ENCODE measurements around the gene MSLN. TPM values are rescaled to one million over a fixed set of nuclear protein-coding genes. Genes with fewer than 3 reads are reported as not detected.
A peak's percentile ranks its signal among the peaks of the same experiment; 100 is the strongest.

Gene MSLN
- total RNA-seq, 2 experiments from 2014 or later = not detected

DNA sequence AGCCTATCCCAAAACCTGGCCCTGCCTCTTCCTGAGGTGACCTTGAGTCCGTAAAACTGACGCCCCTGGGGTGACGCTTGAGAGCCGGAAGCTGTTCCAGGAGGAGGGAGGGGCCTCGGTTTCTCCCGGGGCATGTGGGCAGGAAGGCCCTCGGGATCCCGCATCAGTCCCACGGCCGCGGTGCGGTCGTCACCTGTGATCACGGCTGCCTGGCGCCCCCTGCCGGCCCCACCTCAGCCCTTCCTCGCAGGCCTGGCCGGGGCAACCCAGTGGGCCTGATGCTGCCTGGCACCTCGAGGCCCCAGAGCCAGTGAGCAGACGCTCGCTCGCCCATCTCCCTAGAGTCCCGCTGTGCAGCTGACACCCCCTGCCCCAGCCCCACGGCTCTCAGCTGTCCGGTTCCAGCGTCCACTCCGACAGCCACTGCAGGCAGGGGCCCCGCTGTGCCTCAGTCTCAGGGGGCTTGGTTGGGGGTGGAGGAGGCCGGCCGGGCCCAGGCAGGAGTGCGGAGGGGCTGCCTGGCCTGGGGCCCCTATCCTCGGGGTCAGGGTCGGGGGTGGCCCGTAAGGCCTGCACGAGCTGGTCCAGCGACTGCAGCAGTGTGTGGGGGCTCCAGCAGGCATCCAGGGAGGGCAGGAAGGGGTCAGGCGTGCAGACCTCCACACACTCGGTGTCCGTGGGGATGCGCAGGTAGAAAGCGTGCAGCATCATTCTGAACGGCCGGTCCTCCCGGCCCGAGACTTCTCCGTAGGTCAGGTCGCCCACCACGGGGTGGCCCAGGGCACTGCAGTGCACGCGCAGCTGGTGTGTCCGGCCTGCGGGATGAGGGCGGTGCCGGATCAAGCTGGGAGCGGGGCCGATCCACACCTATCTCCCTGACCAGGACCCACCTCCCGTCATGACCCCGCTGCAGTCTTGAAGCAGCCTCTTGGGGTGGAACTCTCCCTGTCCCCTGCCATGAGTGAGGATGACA lies 25.3 kb downstream of the MSLN start:
- intact Hi-C loops (cut with micrococcal nuclease) = loop anchor here (1.0 kb wide), 1 partner anchor 75 kb away; no protein-coding TSS in a partner anchor
- H3K36me3 Mint-ChIP-seq (ENCODE audit: low read depth) = peaks cover 5% of the 10 kb centered on the region
- H3K27me3 Mint-ChIP-seq (ENCODE audit: low read depth) = no peaks in the 10 kb centered on the region
- no peaks in the 10 kb centered on the region for H3K9me3 Mint-ChIP-seq
- H3K4me1 Mint-ChIP-seq (ENCODE audit: low read depth) = peaks cover 10% of the 10 kb centered on the region
- no peak overlapping the region for H3K27ac Mint-ChIP-seq
- CTCF ChIA-PET = interaction anchor here (1.0 to 6.1 kb wide), 11 partner anchors 9 to 552 kb away, joined by 3 to 55 read pairs (median 6); partner anchors contain the start of gene CIAO3
- H3K4me3 Mint-ChIP-seq = peak overlapping the region; percentile 83
- DNase-seq = peak; percentile 79

DNA sequence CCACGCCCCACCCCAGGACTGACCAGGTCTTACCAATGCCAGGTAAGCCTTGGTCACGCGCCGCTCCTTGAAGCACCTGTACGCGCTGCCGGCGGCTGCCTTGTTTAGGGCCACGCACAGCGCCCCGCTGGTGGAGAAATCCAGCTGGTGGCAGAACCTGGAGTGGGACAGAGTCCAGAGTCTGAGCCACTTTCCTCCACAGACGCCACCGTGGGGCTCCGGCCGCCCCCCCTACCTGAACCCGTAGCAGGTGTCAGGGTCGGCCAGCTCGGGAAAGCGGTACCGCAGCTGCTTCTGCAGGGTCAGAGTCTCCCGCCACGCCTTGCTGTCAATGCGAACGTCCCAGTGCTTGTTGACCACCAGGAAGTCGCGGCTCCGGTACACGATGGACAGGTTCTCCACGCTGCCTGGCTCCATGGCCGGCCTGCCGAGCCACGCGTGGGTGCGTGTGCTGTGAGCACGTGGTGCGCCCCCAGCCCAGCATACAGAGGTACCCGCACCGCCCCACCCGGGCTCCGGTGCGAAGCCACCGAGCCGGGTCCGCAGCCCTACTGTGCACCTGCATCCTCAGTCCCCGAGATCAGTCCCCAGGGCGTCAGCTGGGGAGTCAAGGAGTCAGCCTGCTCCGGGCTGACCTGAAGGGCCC lies 26.9 kb downstream of the MSLN start:
- no peak for DNase-seq
- CTCF ChIA-PET = interaction anchor here (6.1 kb wide), 1 partner anchor 75 kb away, joined by 55 read pairs; no protein-coding TSS in a partner anchor
- peak overlapping the region; percentile 83 for H3K4me3 Mint-ChIP-seq
- peaks cover 13% of the 10 kb centered on the region for H3K4me1 Mint-ChIP-seq (ENCODE audit: low read depth)
- no peak overlapping the region for H3K27ac Mint-ChIP-seq
- intact Hi-C loops (cut with micrococcal nuclease) = no loop called here
- H3K36me3 Mint-ChIP-seq (ENCODE audit: low read depth) = peaks cover 17% of the 10 kb centered on the region
- H3K27me3 Mint-ChIP-seq (ENCODE audit: low read depth) = no peaks in the 10 kb centered on the region
- H3K9me3 Mint-ChIP-seq = no peaks in the 10 kb centered on the region

DNA sequence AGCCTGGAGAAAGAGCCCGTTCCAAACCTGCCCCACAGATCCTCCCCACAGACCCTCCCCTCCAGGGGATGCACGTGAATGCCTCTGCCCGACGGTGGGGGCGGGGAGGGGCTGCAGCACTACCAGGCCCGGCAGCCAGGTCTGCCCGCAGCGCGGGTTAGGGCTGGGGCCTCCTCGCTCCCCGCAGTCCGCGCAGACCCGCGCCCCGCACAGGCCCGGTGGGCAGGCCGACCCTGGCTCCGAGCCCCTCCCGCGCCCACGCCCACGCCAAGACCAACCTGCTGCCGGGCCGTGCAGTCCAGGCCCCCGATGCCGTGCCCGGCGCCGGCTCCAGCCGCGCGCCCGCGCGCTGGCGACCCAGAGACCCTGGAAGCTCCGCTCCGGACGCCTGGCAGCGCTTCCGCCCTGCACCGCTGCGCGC lies 27.5 kb downstream of the MSLN start, which contains the start of gene RPUSD1:
Gene RPUSD1 (minus strand): TSS at position 404 of the 421 bp plus-strand sequence. CDS start 644 bp downstream, outside the sequence.
- peaks cover 17% of the 10 kb centered on the region for H3K36me3 Mint-ChIP-seq (ENCODE audit: low read depth)
- no peak within 1 kb of the TSS for H3K27ac Mint-ChIP-seq
- no peak for DNase-seq
- H3K4me1 Mint-ChIP-seq (ENCODE audit: low read depth) = peaks cover 13% of the 10 kb centered on the region
- no peaks in the 10 kb centered on the region for H3K9me3 Mint-ChIP-seq
- CTCF ChIA-PET = interaction anchor here (0.8 to 6.1 kb wide), 2 partner anchors 75 to 115 kb away, joined by 3 to 55 read pairs; no protein-coding TSS in a partner anchor
- intact Hi-C loops (cut with micrococcal nuclease) = loop anchor here (1.0 kb wide), 2 partner anchors 19 to 48 kb away; partner anchors contain the start of gene CIAO3
- H3K4me3 Mint-ChIP-seq = peak within 1 kb of the TSS; percentile 83
- H3K27me3 Mint-ChIP-seq (ENCODE audit: low read depth) = no peaks in the 10 kb centered on the region

DNA sequence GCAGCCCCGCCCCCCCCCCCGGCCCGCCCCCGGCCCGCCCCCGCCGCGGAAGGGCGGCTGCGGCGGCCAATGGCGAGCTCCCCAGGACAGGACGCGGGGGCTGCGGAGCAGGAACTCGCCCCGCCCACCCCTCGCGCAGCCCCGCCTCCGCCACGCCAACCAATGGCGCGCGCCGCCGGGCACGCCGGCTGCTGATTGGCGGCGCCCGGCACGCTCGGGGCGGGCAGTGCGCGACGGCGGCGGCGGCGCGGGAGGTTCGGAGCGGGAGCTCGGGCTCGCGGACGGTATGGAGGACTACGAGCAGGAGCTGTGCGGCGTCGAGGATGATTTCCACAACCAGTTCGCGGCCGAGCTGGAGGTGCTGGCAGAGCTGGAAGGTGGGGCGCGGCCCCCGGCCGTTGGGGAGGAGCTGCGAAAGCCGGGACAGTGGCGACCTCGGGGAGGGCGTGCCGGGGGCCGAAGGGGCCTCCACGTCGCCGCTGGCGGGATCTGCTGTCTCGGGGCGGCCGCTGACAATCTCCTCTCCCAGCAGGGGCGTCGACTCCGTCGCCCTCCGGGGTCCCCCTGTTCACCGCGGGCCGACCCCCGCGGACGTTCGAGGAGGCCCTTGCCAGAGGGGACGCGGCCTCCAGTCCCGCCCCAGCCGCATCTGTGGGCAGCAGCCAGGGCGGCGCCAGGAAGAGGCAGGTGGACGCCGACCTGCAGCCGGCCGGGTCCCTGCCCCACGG lies 28.0 kb downstream of the MSLN start, which contains the start of gene CHTF18:
Gene CHTF18 (plus strand): TSS at position 222 of the 728 bp plus-strand sequence. CDS start 65 bp downstream, at position 287.
- no peaks in the 10 kb centered on the region for H3K9me3 Mint-ChIP-seq
- H3K4me3 Mint-ChIP-seq = peak within 1 kb of the TSS; percentile 83
- DNase-seq = peak; percentile 94
- H3K36me3 Mint-ChIP-seq (ENCODE audit: low read depth) = peaks cover 17% of the 10 kb centered on the region
- intact Hi-C loops (cut with micrococcal nuclease) = loop anchor here (1.0 kb wide), 2 partner anchors 19 to 48 kb away; partner anchors contain the start of gene CIAO3
- H3K27ac Mint-ChIP-seq = no peak within 1 kb of the TSS
- no peaks in the 10 kb centered on the region for H3K27me3 Mint-ChIP-seq (ENCODE audit: low read depth)
- CTCF ChIA-PET = interaction anchor here (0.8 to 6.1 kb wide), 3 partner anchors 47 to 116 kb away, joined by 3 to 55 read pairs (median 3); no protein-coding TSS in a partner anchor
- H3K4me1 Mint-ChIP-seq (ENCODE audit: low read depth) = peaks cover 13% of the 10 kb centered on the region

GRCh38 chr16:789191-789850 lies 28.8 kb downstream of the MSLN start:
- H3K9me3 Mint-ChIP-seq = no peaks in the 10 kb centered on the region
- no peak for DNase-seq
- H3K4me3 Mint-ChIP-seq = peak overlapping the region; percentile 66
- H3K27ac Mint-ChIP-seq = no peak overlapping the region
- intact Hi-C loops (cut with micrococcal nuclease) = no loop called here
- H3K36me3 Mint-ChIP-seq (ENCODE audit: low read depth) = peaks cover 17% of the 10 kb centered on the region
- no peaks in the 10 kb centered on the region for H3K27me3 Mint-ChIP-seq (ENCODE audit: low read depth)
- peaks cover 13% of the 10 kb centered on the region for H3K4me1 Mint-ChIP-seq (ENCODE audit: low read depth)
- CTCF ChIA-PET = interaction anchor here (0.9 to 1.0 kb wide), 2 partner anchors 48 to 76 kb away, joined by 3 to 4 read pairs; no protein-coding TSS in a partner anchor

DNA sequence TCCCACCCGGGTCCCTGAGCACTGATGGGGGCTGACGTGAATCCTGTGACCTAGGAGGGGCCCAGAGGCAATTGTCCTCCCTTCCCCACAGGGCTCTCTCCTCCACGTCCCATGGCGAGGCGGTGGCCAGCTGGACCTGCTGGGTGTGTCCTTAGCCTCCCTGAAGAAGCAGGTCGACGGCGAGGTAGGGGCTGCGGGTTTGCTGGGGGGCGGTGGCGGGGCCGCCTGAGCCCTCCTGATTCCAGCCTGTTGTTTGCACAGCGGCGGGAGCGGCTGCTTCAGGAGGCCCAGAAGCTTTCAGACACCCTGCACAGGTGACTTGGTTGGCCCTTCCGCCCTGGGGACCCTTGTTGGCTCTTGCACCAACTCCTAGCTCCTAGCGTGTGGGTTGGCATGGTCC lies 29.6 kb downstream of the MSLN start:
- peaks cover 13% of the 10 kb centered on the region for H3K4me1 Mint-ChIP-seq (ENCODE audit: low read depth)

GRCh38 chr16:791131-791530 lies 30.6 kb downstream of the MSLN start:
- intact Hi-C loops (cut with micrococcal nuclease) = no loop called here
- H3K36me3 Mint-ChIP-seq (ENCODE audit: low read depth) = peaks cover 17% of the 10 kb centered on the region
- H3K27me3 Mint-ChIP-seq (ENCODE audit: low read depth) = no peaks in the 10 kb centered on the region
- H3K4me3 Mint-ChIP-seq = no peak overlapping the region
- no peak overlapping the region for H3K27ac Mint-ChIP-seq
- H3K9me3 Mint-ChIP-seq = no peaks in the 10 kb centered on the region
- CTCF ChIA-PET = no interaction called here
- no peak for DNase-seq
- peaks cover 13% of the 10 kb centered on the region for H3K4me1 Mint-ChIP-seq (ENCODE audit: low read depth)

More for the DNA sequence above, 29.6 kb downstream of the MSLN start:
- intact Hi-C loops (cut with micrococcal nuclease) = no loop called here
- H3K27ac Mint-ChIP-seq = no peak overlapping the region
- DNase-seq = no peak
- CTCF ChIA-PET = interaction anchor here (1.0 kb wide), 1 partner anchor 77 kb away, joined by 4 read pairs; no protein-coding TSS in a partner anchor
- no peaks in the 10 kb centered on the region for H3K9me3 Mint-ChIP-seq
- peaks cover 14% of the 10 kb centered on the region for H3K36me3 Mint-ChIP-seq (ENCODE audit: low read depth)
- H3K4me3 Mint-ChIP-seq = peak overlapping the region; percentile 66
- H3K27me3 Mint-ChIP-seq (ENCODE audit: low read depth) = no peaks in the 10 kb centered on the region

DNA sequence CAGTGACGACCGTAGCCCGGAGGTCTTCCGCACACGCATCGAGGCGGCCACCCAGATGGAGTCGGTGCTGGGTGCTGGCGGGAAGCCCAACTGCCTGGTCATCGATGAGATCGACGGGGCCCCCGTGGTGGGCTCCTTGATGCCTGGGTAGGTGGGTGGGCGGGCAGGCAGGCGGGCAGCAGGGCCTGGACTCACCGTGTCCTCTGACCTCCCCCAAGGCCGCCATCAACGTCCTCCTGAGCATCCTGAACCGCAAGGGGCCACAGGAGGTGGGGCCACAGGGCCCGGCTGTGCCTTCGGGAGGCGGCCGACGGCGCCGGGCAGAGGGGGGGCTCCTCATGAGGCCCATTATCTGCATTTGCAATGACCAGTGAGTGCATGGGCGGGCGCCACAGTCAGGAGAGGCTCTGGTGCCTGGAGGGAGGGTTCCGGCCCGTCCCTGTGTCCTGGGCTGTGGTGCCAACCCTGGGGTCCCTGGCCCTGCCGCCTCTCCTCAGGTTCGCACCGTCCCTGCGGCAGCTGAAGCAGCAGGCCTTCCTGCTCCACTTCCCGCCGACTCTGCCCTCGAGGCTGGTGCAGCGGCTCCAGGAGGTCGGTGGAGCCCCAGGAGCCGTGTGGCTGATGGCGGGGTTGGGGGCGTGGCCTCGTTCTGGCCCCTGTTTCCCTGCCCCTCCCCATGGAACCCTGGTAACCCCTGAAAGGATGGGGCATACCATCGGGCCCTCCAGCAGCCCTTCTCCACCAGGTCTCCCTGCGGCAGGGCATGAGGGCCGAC lies 31.9 kb downstream of the MSLN start:
- intact Hi-C loops (cut with micrococcal nuclease) = no loop called here
- no peaks in the 10 kb centered on the region for H3K27me3 Mint-ChIP-seq (ENCODE audit: low read depth)
- peaks cover 6% of the 10 kb centered on the region for H3K4me1 Mint-ChIP-seq (ENCODE audit: low read depth)
- H3K4me3 Mint-ChIP-seq = no peak overlapping the region
- peaks cover 22% of the 10 kb centered on the region for H3K36me3 Mint-ChIP-seq (ENCODE audit: low read depth)
- H3K27ac Mint-ChIP-seq = no peak overlapping the region
- CTCF ChIA-PET = no interaction called here
- H3K9me3 Mint-ChIP-seq = no peaks in the 10 kb centered on the region
- DNase-seq = no peak

- CTCF ChIA-PET = no interaction called here
- Mint-ChIP-seq H3K27me3 (ENCODE audit: low read depth) (no peaks in the 10 kb centered on the region), H3K4me3 (no peak overlapping the region), H3K4me1 (ENCODE audit: low read depth) (peaks cover 6% of the 10 kb centered on the region), H3K27ac (no peak overlapping the region), H3K36me3 (ENCODE audit: low read depth) (peaks cover 29% of the 10 kb centered on the region), H3K9me3 (no peaks in the 10 kb centered on the region)
- no peak for DNase-seq
- intact Hi-C loops (cut with micrococcal nuclease) = no loop called here
These were observed 32.9 kb downstream of the MSLN start for GRCh38 chr16:793414-793813.

GRCh38 chr16:794091-794822 lies 33.7 kb downstream of the MSLN start:
- CTCF ChIA-PET = no interaction called here
- DNase-seq = no peak
- intact Hi-C loops (cut with micrococcal nuclease) = no loop called here
- Mint-ChIP-seq H3K27me3 (ENCODE audit: low read depth) (no peaks in the 10 kb centered on the region), H3K9me3 (no peaks in the 10 kb centered on the region), H3K36me3 (ENCODE audit: low read depth) (peaks cover 30% of the 10 kb centered on the region), H3K4me3 (no peak overlapping the region), H3K4me1 (ENCODE audit: low read depth) (peaks cover 6% of the 10 kb centered on the region), H3K27ac (no peak overlapping the region)
